Transverse colon (tissue), 4 donors: Measurements from ENCODE around the gene GALM. TPM values are rescaled to one million over a fixed set of nuclear protein-coding genes. Genes with fewer than 3 reads are reported as not detected.
A peak's percentile ranks its signal among the peaks of the same experiment; 100 is the strongest.
"Not testable (repeated sequence)": the region's sequence is repeated elsewhere in the genome, so short reads cannot be mapped to it uniquely, and the experiment has no call there.

Experiments
- DNase-seq: peaks from one replicate; pipeline ENCODE4 v3.0.0-alpha.2; 2019
- H3K27ac ChIP-seq, 4 donors: fragments of 200-600 bp; sonication (generic); 2 replicates each; pipeline ENCODE4 v1.5.1; 2016 to 2018; ENCODE audit warnings: inconsistent platforms in 4 of 4
- H3K27me3 ChIP-seq: fragments of 200-600 bp; sonication (generic); 2 replicates; pipeline ENCODE4 v1.5.1; 2017; ENCODE audit warnings: inconsistent platforms
- H3K36me3 ChIP-seq, 4 donors: fragments of 200-600 bp; sonication (generic); 2 replicates each; pipeline ENCODE4 v1.5.1; 2017 to 2019; ENCODE audit warnings: inconsistent platforms in 4 of 4
- H3K4me1 ChIP-seq, 4 donors: fragments of 200-600 bp; sonication (generic); 2 replicates each; pipeline ENCODE4 v1.5.1; 2017 to 2020; ENCODE audit warnings: inconsistent platforms in 4 of 4
- H3K4me3 ChIP-seq, 4 donors: fragments of 200-600 bp; sonication (generic); 1 replicate in 1 of 4; 2 replicates in 3 of 4; pipeline versions ENCODE4 v1.5.1 to v1.6.1; 2017 to 2019; ENCODE audit warnings: inconsistent platforms in 4 of 4
- H3K9me3 ChIP-seq, 2 donors: fragments of 200-600 bp; sonication (generic); 2 replicates each; pipeline ENCODE4 v1.5.1; 2017 to 2019; ENCODE audit warnings: inconsistent platforms in 2 of 2
- CTCF ChIP-seq, 5 experiments: fragments of 200-600 bp in 3 of 5; fragments of 450-650 bp in 2 of 5; sonication (generic) in 3 of 5; IDR thresholded peaks; 1 replicate in 2 of 5; 2 replicates in 3 of 5; pipeline ENCODE4 v1.5.1; 2016 to 2017; ENCODE audit warnings: antibody characterized with exemption in 5 of 5, inconsistent platforms in 3 of 5, mild to moderate bottlenecking in 2 of 5, moderate library complexity in 1 of 5
- EP300 ChIP-seq: sonication (generic); formaldehyde crosslinking; IDR thresholded peaks from one replicate; pipeline ENCODE4 v1.6.1; 2017; ENCODE audit warnings: antibody characterized with exemption, low read depth
- POLR2A ChIP-seq: fragments of 450-650 bp; IDR thresholded peaks from one replicate; pipeline ENCODE4 v1.6.1; 2016; ENCODE audit warnings: antibody characterized with exemption, mild to moderate bottlenecking, moderate library complexity
- POLR2AphosphoS5 ChIP-seq, 3 donors: sonication (generic); formaldehyde crosslinking; IDR thresholded peaks; one replicate each; pipeline ENCODE4 v1.6.1; 2016; ENCODE audit warnings: antibody characterized with exemption in 3 of 3
- WGBS, 2 donors: methylation state at CpG; one replicate each; pipeline ENCODE4 v1.1.5; 2018; ENCODE audit warnings: low coverage in 1 of 2; 5-methylcytosine and 5-hydroxymethylcytosine counted together
- in situ Hi-C, 4 donors: fragments of 200-750 bp; cut with MboI; loops; one replicate each; pipeline versions ENCODE4 v1.15.0 to v1.15.1; 2017; ENCODE audit warnings: low sequenced_read_pairs in 3 of 4, low pct_ligation_motif_present in 1 of 4, low pct_unique_long_range_greater_than_20kb in 1 of 4
- intact Hi-C: fragments of 100-400 bp; cut with DNase I; formaldehyde crosslinking; loops from one replicate; pipeline ENCODE4 v1.15.1; 2023; ENCODE audit warnings: low total_unique reads
- total RNA-seq, 4 donors: library from RNA; depleted of rRNA; stranded (reverse); fragments of >200 nt; gene quantifications; one replicate each; pipeline ENCODE4 v1.1.0, GENCODE V29; 2016

GALM gene
- total RNA-seq, 4 donors from 2014 or later: 35.5 to 80.6 (median 70.9) TPM

DNA sequence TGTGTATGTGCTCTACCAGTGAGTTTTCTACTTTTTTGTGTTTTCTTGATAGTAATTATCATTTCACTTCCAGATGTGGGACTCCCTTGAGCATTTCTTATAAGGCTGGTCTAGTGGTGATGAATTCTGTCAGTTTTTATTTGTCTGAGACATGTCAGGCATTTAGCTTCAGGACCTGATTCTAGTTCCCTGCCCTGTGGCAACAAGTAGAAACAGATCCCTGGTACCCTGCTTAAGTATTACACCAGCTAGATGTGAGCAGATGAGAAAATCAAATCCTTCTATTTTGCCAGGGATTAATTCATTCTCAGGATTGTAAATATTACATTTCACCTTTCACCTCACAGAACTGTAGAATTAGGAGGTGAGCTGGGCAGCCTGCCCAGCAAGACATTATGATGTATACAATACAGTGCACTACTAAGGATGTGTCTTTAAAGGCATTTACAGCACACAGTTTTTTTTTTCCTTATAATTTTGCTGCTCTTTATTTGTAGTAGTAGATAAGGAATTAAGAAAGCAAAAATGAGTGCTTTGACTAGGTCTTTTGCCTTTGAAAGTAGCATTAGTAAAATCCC, 35.1 kb downstream of the GALM start:
- Histone ChIP-seq H3K4me3 (no peak overlapping the region), H3K4me1 (peaks cover 6 to 26% (median 15%) of the 10 kb centered on the region in 4 donors), H3K27me3 (no peaks in the 10 kb centered on the region), H3K9me3 (no peaks in the 10 kb centered on the region), H3K27ac (peak overlapping the region; percentile 13 to 43 (median 18)), H3K36me3 (peaks cover 0 to under 1% (median 0%) of the 10 kb centered on the region in 4 donors)
- TF ChIP-seq POLR2AphosphoS5 (IDR thresholded peaks at IDR 0.05): no peak
- TF ChIP-seq CTCF (IDR thresholded peaks at IDR 0.05): no peak
- TF ChIP-seq EP300: no peak
- no peak for TF ChIP-seq POLR2A
- DNase-seq: no peak
- intact Hi-C loops (no loop called here), in situ Hi-C loops (no loop called here)

GRCh38 chr2:38701542-38701941, 35.6 kb downstream of the GALM start:
- Histone ChIP-seq H3K27me3 (no peaks in the 10 kb centered on the region), H3K4me3 (no peak overlapping the region), H3K4me1 (peaks cover 6 to 26% (median 15%) of the 10 kb centered on the region in 4 donors), H3K36me3 (no peaks in the 10 kb centered on the region), H3K9me3 (no peaks in the 10 kb centered on the region), H3K27ac (peak overlapping the region in 3 of 4 donors; percentile 17 to 43 (median 20))
- 55% methylated on average over 4 of the region's 4 CpGs for WGBS, 2 donors
- intact Hi-C loops (no loop called here), in situ Hi-C loops (no loop called here)
- TF ChIP-seq POLR2AphosphoS5 (IDR thresholded peaks at IDR 0.05): no peak
- no peak for TF ChIP-seq CTCF (IDR thresholded peaks at IDR 0.05)
- no peak for TF ChIP-seq EP300
- TF ChIP-seq POLR2A: no peak
- no peak for DNase-seq

DNA sequence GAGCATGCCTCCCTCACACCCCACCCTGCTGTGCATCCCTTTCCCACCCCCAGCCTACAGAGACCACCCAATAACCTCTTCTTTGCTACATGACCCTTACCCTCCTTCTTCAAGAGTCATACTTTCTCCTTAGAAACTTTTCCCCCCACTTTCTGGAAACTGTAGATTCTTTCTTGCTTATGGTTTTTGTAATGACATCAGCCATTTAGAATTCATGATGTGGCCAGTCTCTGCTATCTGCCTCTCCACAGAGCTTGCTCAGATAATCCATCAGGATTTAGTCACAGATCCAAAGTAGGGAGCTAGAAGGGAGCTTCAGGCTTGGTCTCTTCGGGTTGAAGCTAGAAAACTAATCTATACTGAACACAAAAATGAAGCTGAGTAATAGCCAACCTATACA, 36.5 kb downstream of the GALM start:
- DNase-seq: no peak
- intact Hi-C loops (no loop called here), in situ Hi-C loops (no loop called here)
- Histone ChIP-seq H3K4me3 (no peak overlapping the region), H3K27ac (peak overlapping the region in 2 of 4 donors; percentile 12 to 20), H3K36me3 (peaks cover 0 to 1% (median 0%) of the 10 kb centered on the region in 4 donors), H3K4me1 (peaks cover 6 to 26% (median 15%) of the 10 kb centered on the region in 4 donors), H3K27me3 (no peaks in the 10 kb centered on the region), H3K9me3 (no peaks in the 10 kb centered on the region)
- TF ChIP-seq POLR2AphosphoS5 (IDR thresholded peaks at IDR 0.05) (no peak), POLR2A (no peak), CTCF (IDR thresholded peaks at IDR 0.05) (no peak), EP300 (no peak)
- WGBS, 2 donors: 56 to 67% methylated on average over 1 of the region's 1 CpG

DNA sequence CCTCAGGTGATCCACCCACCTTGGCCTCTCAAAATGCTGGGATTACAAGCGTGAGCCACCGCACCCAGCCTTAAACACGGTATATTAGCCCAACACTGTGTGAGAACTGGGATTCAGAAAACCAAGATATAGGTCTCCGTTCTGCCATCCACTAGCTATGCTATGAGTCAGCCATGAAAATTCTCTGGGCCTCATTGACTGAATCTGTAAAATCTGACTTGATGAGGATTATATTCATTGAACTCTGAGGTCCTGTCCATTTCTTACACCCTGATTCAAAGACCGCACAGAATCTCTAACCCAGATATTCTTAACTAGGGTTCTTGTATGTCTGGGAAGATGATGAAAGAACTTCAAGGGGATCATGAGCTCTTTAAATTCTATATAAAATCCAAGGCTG, 37.4 kb downstream of the GALM start:
- intact Hi-C loops: not testable (repeated sequence)

DNA sequence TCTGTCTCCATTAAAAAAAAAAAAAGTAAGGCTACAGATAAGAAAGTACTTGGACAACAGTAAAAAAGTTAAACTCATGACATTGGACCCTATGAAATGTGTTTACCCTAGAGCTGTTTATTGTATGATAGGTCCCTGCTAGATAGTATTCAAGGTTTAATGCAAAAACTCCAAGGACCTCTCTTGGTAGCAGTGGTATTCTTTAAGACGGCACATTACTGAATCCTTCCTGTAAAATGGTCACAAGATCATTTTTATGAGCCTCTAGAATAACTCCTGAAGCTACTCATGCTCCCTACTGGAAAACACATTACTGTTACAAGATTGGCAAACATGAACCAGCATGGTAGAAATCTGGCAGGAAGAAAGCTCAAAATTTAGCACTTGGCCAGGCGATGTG, 38.8 kb downstream of the GALM start:
- intact Hi-C loops: no loop called here
- Histone ChIP-seq H3K4me1 (peaks cover 6 to 26% (median 15%) of the 10 kb centered on the region in 4 donors), H3K36me3 (peaks cover 0 to 5% (median 0%) of the 10 kb centered on the region in 4 donors), H3K27me3 (no peaks in the 10 kb centered on the region), H3K9me3 (no peaks in the 10 kb centered on the region), H3K4me3 (no peak overlapping the region), H3K27ac (no peak overlapping the region)
- TF ChIP-seq EP300: no peak
- no peak for TF ChIP-seq POLR2A
- no peak for TF ChIP-seq POLR2AphosphoS5 (IDR thresholded peaks at IDR 0.05)
- TF ChIP-seq CTCF (IDR thresholded peaks at IDR 0.05): no peak
- in situ Hi-C loops: loop anchor here in 1 of 4 donors (5.0 kb wide), 1 partner anchor 112 kb away; no protein-coding TSS in a partner anchor
- DNase-seq: no peak
- WGBS, 2 donors: 63 to 71% methylated on average over 2 of the region's 2 CpGs

More for the DNA sequence above, 37.4 kb downstream of the GALM start:
- H3K9me3 ChIP-seq, H3K27ac ChIP-seq, DNase-seq, in situ Hi-C loops, H3K27me3 ChIP-seq, H3K4me3 ChIP-seq, H3K36me3 ChIP-seq: not testable (repeated sequence)
- peaks cover 6 to 26% (median 15%) of the 10 kb centered on the region in 4 donors for H3K4me1 ChIP-seq
- 92 to 98% methylated on average over 5 of the region's 5 CpGs for WGBS, 2 donors
